WERI-Rb-1 (cell line): ENCODE data around the gene FBXL16.
A peak's percentile ranks its signal among the peaks of the same experiment; 100 is the strongest.

Source experiments
- DNase-seq: peaks from one replicate; pipeline ENCODE4 v3.0.0-alpha.2; 2020
- H3K27ac ChIP-seq: fragments of 250-450 bp; sonication (Bioruptor Pico); 2 replicates; pipeline ENCODE4 v1.5.1; 2020; ENCODE audit warnings: mild to moderate bottlenecking, moderate library complexity
- H3K27me3 ChIP-seq: fragments of 250-450 bp; sonication (Bioruptor Pico); 2 replicates; pipeline ENCODE4 v1.5.1; 2021; ENCODE audit warnings: mild to moderate bottlenecking, low read depth, moderate library complexity; ENCODE audit not compliant: insufficient read depth, severe bottlenecking
- H3K36me3 ChIP-seq: fragments of 250-450 bp; sonication (Bioruptor Pico); 2 replicates; pipeline ENCODE4 v1.5.1; 2020; ENCODE audit warnings: mild to moderate bottlenecking, moderate library complexity
- H3K4me3 ChIP-seq: 2 replicates; pipeline ENCODE4 v1.5.1; 2011; ENCODE audit warnings: low read depth, mild to moderate bottlenecking, control low read depth, low read length
- H3K9me3 ChIP-seq: fragments of 250-450 bp; sonication (Bioruptor Pico); 2 replicates; pipeline ENCODE4 v1.5.1; 2021; ENCODE audit warnings: mild to moderate bottlenecking, moderate library complexity; ENCODE audit not compliant: severe bottlenecking
- TF ChIP-seq, protein P1 (sequence below): IDR thresholded peaks from 2 replicates; pipeline ENCODE4 v1.5.1; 2011; ENCODE audit warnings: low read depth, mild to moderate bottlenecking, control low read depth, inconsistent platforms, low read length

Gene FBXL16

DNA sequence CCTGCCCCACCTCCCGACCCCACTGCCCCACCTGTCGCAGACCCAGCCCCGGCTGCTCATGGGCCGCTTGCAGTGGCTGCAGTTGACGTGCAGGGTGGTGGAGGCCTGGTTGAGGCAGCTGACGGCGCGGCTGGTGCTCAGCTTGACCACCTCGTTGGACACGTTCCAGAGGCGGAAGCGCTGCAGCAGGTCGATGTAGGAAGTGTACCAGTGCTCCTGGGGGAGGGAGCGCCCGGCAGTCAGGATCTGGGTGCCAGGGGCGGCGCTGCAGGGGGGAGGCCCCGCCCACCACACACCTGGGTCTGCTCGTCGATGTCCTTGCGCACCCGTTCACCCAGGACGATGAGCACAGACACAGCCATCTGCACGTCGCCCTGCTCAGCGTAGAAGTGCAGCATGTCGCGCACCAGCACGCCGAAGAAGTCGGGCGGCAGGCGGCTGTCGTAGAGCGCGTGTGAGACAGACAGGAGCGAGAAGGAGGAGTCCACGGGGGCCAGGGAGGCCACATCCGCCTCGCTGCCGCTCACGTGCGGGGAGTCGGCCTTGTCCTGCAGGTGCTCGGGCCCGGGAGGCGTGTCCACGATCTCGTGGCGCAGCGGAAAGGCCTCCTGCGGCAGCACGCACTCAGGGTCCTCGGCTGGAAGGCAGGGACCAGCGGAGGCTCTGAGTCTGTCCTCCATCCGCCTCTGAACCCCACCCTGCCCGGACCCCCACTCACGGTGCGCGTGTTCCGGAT is 20.5 kb downstream of the FBXL16 start:
- Histone ChIP-seq H3K4me3 (no peak overlapping the region), H3K9me3 (no peaks in the 10 kb centered on the region), H3K27ac (peak overlapping the region; percentile 88), H3K27me3 (no peaks in the 10 kb centered on the region), H3K36me3 (peaks cover 64% of the 10 kb centered on the region)
- TF ChIP-seq, protein P1, sequence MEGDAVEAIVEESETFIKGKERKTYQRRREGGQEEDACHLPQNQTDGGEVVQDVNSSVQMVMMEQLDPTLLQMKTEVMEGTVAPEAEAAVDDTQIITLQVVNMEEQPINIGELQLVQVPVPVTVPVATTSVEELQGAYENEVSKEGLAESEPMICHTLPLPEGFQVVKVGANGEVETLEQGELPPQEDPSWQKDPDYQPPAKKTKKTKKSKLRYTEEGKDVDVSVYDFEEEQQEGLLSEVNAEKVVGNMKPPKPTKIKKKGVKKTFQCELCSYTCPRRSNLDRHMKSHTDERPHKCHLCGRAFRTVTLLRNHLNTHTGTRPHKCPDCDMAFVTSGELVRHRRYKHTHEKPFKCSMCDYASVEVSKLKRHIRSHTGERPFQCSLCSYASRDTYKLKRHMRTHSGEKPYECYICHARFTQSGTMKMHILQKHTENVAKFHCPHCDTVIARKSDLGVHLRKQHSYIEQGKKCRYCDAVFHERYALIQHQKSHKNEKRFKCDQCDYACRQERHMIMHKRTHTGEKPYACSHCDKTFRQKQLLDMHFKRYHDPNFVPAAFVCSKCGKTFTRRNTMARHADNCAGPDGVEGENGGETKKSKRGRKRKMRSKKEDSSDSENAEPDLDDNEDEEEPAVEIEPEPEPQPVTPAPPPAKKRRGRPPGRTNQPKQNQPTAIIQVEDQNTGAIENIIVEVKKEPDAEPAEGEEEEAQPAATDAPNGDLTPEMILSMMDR: no peak
- DNase-seq: no peak

DNA sequence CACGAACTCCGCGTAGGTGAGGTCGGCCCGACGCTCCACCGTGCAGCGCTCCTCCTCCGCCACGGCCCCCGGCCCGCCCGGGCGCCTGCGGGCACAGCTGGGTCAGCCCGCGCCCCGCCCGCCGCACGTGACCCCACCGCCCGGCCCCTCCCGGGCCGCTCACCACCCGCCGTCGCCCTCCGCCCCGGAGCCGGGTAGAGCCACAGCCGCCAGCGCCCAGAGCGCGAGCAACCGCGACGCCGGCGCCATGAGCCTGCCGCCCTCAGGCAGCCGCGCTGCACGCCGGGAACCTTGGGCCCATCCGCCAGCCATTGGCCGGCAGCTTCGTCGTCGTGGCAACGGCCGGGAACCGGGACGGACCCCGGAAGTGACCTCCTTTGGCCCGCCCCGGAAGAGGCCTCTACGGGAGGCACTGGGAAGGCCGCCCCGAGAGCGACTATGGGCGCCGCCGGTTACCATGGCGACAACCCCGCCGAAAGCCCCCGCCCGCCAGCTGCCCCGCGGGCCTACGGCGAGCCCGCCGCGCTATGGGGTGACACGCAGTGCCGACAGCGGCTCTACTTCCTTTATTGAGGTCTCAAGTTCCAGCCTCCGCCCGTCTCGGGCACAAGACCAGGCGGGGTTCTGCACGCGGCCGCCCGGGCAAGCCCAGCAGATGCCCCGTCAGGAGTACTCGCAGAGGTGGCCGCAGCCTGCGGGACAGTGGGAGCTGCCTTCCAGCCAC is 21.4 kb downstream of the FBXL16 start, which contains the start of gene JMJD8:
TSS of gene JMJD8 (minus strand) at position 264 of the 724 bp plus-strand sequence. CDS start at position 249, 15 bp downstream.
- Histone ChIP-seq H3K4me3 (peak within 1 kb of the TSS; percentile 61), H3K27ac (peak within 1 kb of the TSS; percentile 88), H3K27me3 (no peaks in the 10 kb centered on the region), H3K9me3 (no peaks in the 10 kb centered on the region), H3K36me3 (peaks cover 64% of the 10 kb centered on the region)
- DNase-seq: peak; percentile 97
- TF ChIP-seq, protein P1: no peak

DNA sequence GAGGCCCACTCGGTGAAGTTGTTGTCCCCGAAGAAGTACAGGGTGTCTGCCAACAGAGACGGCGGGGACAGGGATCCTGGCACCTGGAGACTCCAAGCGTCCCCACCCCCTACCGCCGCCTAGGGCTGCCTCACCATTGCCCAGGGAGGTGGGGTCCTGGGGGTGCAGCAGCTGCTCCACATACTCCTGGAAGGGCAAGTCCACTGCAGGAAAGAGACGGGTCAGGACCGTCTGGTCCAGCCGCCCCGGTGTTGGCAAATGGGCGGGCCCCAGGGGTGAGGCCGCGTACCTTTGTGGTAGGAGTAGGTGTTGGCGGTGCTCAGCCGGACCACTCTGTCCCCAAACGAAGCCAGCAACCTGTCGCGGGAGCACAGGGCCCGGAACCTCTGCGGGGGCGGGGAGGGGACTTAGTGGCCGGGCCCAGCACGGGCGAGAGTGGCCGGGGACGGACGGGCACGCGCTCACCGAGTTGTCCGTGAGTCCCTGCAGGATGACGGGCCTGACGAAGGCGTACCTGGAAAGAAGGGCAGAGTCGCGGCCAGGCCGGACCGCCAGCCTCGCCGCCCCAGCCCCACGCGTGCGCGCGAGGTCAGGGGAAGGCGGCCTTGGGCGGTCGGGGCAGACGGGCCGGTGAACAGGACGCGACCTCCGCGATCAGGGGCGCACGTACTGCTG is 22.1 kb downstream of the FBXL16 start:
- peak overlapping the region; percentile 88 for H3K27ac ChIP-seq
- TF ChIP-seq, protein P1: no peak
- H3K27me3 ChIP-seq: no peaks in the 10 kb centered on the region
- H3K4me3 ChIP-seq: peak overlapping the region; percentile 61
- peaks cover 61% of the 10 kb centered on the region for H3K36me3 ChIP-seq
- no peak for DNase-seq
- H3K9me3 ChIP-seq: no peaks in the 10 kb centered on the region

GRCh38 chr16:682493-683395 is 22.9 kb downstream of the FBXL16 start:
- Histone ChIP-seq H3K27ac (no peak overlapping the region; the same call in 1 of the 2 replicates), H3K27me3 (no peaks in the 10 kb centered on the region), H3K4me3 (no peak overlapping the region), H3K9me3 (no peaks in the 10 kb centered on the region), H3K36me3 (peaks cover 59% of the 10 kb centered on the region)
- DNase-seq: no peak
- TF ChIP-seq, protein P1: no peak

DNA sequence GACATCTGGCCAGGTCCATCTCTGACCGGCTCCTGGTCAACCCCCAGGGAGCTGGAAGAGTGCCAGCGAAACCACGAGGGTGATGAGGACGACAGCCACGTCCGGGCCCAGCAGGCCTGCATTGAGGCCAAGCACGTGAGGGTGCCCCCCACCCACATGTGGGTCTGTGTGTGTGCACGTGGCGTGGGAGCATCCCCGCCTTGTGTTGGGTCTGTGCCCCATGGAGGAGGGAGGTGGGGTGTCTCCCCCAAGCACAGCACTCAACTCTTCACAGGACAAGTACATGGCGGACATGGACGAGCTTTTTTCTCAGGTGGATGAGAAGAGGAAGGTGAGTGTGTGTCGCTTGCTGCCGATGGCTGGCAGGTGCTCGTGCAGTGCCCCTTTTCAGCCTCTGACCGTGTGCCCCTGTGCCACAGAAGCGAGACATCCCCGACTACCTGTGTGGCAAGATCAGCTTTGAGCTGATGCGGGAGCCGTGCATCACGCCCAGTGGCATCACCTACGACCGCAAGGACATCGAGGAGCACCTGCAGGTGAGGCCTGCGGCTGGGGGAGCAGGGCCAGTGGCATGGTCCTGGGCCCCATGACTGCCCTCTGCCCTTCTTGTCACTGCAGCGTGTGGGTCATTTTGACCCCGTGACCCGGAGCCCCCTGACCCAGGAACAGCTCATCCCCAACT is 23.7 kb downstream of the FBXL16 start:
- H3K9me3 ChIP-seq: no peaks in the 10 kb centered on the region
- no peak overlapping the region for H3K4me3 ChIP-seq
- H3K27ac ChIP-seq: no peak overlapping the region; the same call in 1 of the 2 replicates
- TF ChIP-seq, protein P1: no peak
- H3K27me3 ChIP-seq: no peaks in the 10 kb centered on the region
- peaks cover 51% of the 10 kb centered on the region for H3K36me3 ChIP-seq
- DNase-seq: no peak
